NB4 (cell line): ENCODE data around the gene NKG7.

Experiments used
- MYC ChIP-seq: IDR thresholded peaks from 2 replicates; pipeline ENCODE4 v1.6.1; 2011; ENCODE audit warnings: low read depth, low read length
- POLR2A ChIP-seq: IDR thresholded peaks from 2 replicates; pipeline ENCODE4 v1.6.1; 2011; ENCODE audit warnings: mild to moderate bottlenecking; ENCODE audit not compliant: insufficient read length; ENCODE audit errors: extremely low read depth
- TF ChIP-seq, protein P1 (sequence below): IDR thresholded peaks from one replicate; pipeline ENCODE4 v1.5.1; 2012; ENCODE audit warnings: low read depth, low read length
- TF ChIP-seq, protein P2 (sequence below): IDR thresholded peaks from 2 replicates; pipeline ENCODE4 v1.6.1; 2011; ENCODE audit warnings: low read depth, low read length

DNA sequence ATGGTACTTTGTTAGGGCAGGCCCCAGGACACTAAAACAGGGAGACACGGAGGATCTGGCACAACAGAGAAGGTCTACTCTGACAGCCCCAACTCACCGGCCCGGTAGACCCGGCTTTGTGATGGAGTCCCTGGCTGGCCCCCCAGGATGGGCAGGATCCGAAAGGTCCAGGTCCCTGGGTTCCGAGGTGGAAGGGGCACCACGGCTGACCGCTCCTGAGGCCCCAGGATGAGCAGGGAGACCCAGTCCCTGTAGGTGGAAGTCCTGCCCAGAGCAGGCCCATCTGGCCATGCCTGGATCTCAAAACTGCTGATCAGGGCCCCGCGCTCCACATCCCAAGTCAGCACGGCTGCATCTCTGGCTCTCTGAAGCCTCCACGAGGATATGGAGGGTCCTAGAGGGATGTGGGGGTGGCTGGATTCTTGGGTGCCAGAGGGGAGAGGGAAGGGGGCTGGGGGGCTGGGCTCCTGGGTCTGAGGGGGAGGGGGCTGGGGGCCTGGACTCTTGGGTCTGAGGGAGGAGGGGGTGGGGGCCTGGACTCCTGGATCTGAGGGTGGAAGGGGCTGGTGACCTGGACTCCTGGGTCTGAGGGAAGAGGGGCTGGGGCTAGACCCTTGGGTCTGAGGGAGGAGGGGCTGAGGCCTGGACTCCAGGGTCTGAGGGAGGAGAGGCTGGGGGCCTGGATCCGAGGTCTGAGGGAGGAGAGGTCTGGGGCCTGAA, 35.2 kb downstream of the NKG7 start:
- TF ChIP-seq, protein P1, sequence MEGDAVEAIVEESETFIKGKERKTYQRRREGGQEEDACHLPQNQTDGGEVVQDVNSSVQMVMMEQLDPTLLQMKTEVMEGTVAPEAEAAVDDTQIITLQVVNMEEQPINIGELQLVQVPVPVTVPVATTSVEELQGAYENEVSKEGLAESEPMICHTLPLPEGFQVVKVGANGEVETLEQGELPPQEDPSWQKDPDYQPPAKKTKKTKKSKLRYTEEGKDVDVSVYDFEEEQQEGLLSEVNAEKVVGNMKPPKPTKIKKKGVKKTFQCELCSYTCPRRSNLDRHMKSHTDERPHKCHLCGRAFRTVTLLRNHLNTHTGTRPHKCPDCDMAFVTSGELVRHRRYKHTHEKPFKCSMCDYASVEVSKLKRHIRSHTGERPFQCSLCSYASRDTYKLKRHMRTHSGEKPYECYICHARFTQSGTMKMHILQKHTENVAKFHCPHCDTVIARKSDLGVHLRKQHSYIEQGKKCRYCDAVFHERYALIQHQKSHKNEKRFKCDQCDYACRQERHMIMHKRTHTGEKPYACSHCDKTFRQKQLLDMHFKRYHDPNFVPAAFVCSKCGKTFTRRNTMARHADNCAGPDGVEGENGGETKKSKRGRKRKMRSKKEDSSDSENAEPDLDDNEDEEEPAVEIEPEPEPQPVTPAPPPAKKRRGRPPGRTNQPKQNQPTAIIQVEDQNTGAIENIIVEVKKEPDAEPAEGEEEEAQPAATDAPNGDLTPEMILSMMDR = no peak
- TF ChIP-seq MYC (no peak), POLR2A (no peak)
- TF ChIP-seq, protein P2, sequence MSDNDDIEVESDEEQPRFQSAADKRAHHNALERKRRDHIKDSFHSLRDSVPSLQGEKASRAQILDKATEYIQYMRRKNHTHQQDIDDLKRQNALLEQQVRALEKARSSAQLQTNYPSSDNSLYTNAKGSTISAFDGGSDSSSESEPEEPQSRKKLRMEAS = no peak
